Glutamatergic neuron (in vitro differentiated cells): ENCODE measurements around the gene N4BP2. TPM values are rescaled to one million over a fixed set of nuclear protein-coding genes. Genes with fewer than 3 reads are reported as not detected.
"Not testable (repeated sequence)": the region's sequence is repeated elsewhere in the genome, so short reads cannot be mapped to it uniquely, and the experiment has no call there.

Experiments used
- DNase-seq: peaks from one replicate; pipeline ENCODE4 v3.0.0; 2022
- H3K27ac Mint-ChIP-seq: one replicate; pipeline ENCODE4 v1.8.0; 2020; ENCODE audit warnings: mild to moderate bottlenecking, mixed read lengths, inconsistent platforms; ENCODE audit not compliant: unreplicated experiment
- H3K27me3 Mint-ChIP-seq: one replicate; pipeline ENCODE4 v1.8.0; 2020; ENCODE audit warnings: mild to moderate bottlenecking, moderate library complexity, mixed read lengths, inconsistent platforms; ENCODE audit not compliant: unreplicated experiment
- H3K36me3 Mint-ChIP-seq: one replicate; pipeline ENCODE4 v1.8.0; 2020; ENCODE audit warnings: mild to moderate bottlenecking, mixed read lengths, inconsistent platforms; ENCODE audit not compliant: unreplicated experiment
- H3K4me1 Mint-ChIP-seq: one replicate; pipeline ENCODE4 v1.8.0; 2020; ENCODE audit warnings: mild to moderate bottlenecking, low read depth, mixed read lengths, inconsistent platforms; ENCODE audit not compliant: unreplicated experiment
- H3K4me3 Mint-ChIP-seq: one replicate; pipeline ENCODE4 v1.8.0; 2020; ENCODE audit warnings: mild to moderate bottlenecking, mixed read lengths, inconsistent platforms; ENCODE audit not compliant: unreplicated experiment
- H3K9me3 Mint-ChIP-seq: one replicate; pipeline ENCODE4 v1.8.0; 2020; ENCODE audit warnings: mild to moderate bottlenecking, moderate library complexity, mixed read lengths, inconsistent platforms; ENCODE audit not compliant: unreplicated experiment
- long read RNA-seq: library from polyadenylated mRNA; unstranded; transcript quantifications from one replicate; pipeline ENCODE4 v2.0.0, GENCODE V29; 2020; ENCODE audit not compliant: unreplicated experiment
- total RNA-seq: library from RNA; stranded (reverse); fragmentation: NEBNext Ultra II Directional; extraction: Animal tissue kit (Norgen Biotek cat#: 25700); gene quantifications from one replicate; pipeline ENCODE4 v1.2.1, GENCODE V29; 2021; ENCODE audit not compliant: unreplicated experiment
- TF ChIP-seq, protein P1 (sequence below): fragments of 200-600 bp; sonication (generic); IDR thresholded peaks from one replicate; pipeline ENCODE4 v1.5.0; 2021; ENCODE audit not compliant: partially characterized antibody, unreplicated experiment

The N4BP2 gene
- total RNA-seq: 9.7 TPM
- long read RNA-seq, partial matches to known transcripts: 3 of 6 reads
- long read RNA-seq, other reads (novel, unspliced or antisense): 3 of 6 reads

DNA sequence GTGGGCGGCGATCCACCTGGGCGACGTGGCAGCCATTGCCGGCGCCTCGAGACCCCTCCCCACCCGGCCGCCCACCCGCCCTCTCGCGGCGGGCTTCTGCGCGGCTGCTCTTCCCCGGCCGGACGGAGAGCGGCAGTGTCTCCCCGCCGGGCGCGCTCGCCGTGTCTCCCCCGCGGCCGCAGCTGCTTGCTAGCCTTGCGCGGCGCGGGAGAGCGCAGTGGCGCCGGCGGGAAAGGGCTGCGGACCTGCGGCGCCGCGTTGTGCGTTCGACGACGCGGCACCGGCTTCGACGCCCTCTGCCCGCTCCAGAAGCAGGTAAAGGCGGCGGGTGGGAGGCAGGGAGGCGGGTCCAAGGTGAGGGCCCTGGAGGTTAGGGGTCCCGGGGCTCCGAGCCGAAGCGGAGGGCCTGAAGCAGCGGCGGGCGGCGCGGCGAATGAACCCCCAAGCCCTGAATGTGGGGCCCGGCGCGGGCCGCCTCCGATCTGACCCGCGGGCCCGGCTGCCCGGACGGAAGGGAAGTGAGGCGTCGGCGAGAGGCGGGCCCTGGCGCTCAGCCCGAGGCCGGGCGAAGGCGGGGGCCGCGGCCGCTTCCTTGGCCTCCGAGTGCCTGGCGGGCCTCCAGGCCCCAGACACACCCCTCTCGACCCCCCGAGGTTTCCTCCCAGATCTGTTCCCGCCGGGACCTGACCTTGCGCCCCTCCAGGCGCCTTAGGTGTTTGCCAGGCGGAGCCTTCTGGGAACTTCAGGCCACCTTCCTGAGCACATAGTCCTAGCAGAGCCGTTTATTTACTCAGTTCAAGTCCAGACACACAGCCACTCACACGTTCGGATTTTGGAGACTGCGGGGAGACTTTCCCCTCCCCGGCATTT, at the start of gene N4BP2:
Gene N4BP2 (plus strand): TSS at position 135 of the 870 bp plus-strand sequence. CDS start 40,491 bp downstream, outside the sequence.
- peak; percentile 90 for DNase-seq
- Mint-ChIP-seq H3K9me3 (peaks cover 12% of the 10 kb centered on the region), H3K36me3 (peaks cover 5% of the 10 kb centered on the region), H3K27ac (peak within 1 kb of the TSS; percentile 96), H3K4me1 (peaks cover 9% of the 10 kb centered on the region), H3K27me3 (peaks cover 9% of the 10 kb centered on the region), H3K4me3 (peak within 1 kb of the TSS; percentile 93)
- TF ChIP-seq, protein P1, sequence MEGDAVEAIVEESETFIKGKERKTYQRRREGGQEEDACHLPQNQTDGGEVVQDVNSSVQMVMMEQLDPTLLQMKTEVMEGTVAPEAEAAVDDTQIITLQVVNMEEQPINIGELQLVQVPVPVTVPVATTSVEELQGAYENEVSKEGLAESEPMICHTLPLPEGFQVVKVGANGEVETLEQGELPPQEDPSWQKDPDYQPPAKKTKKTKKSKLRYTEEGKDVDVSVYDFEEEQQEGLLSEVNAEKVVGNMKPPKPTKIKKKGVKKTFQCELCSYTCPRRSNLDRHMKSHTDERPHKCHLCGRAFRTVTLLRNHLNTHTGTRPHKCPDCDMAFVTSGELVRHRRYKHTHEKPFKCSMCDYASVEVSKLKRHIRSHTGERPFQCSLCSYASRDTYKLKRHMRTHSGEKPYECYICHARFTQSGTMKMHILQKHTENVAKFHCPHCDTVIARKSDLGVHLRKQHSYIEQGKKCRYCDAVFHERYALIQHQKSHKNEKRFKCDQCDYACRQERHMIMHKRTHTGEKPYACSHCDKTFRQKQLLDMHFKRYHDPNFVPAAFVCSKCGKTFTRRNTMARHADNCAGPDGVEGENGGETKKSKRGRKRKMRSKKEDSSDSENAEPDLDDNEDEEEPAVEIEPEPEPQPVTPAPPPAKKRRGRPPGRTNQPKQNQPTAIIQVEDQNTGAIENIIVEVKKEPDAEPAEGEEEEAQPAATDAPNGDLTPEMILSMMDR: peak; percentile 64

DNA sequence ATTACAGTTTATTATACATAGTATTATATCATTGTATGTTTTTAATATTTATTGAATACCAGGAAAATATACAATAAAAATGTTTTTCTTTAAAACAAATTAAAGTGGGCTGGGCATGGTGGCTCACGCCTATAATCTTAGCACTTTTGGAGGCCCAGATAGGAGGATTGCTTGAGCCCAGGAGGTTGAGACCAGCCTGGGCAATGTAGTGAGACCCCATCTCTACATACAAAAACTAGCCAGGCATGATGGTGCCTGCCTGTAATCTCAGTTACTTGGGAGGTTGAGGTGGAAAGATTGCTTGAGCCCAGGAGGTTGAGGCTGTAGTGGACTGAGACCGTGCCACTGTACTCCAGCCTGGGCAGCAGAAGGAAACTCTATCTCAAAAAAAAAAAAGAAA, 40.6 kb upstream of the N4BP2 start:
- Mint-ChIP-seq H3K4me3 (no peak overlapping the region), H3K4me1 (no peaks in the 10 kb centered on the region), H3K36me3 (no peaks in the 10 kb centered on the region), H3K27ac (no peak overlapping the region), H3K9me3 (no peaks in the 10 kb centered on the region), H3K27me3 (peaks cover 3% of the 10 kb centered on the region)
- no peak for DNase-seq
- TF ChIP-seq, protein P1: no peak

DNA sequence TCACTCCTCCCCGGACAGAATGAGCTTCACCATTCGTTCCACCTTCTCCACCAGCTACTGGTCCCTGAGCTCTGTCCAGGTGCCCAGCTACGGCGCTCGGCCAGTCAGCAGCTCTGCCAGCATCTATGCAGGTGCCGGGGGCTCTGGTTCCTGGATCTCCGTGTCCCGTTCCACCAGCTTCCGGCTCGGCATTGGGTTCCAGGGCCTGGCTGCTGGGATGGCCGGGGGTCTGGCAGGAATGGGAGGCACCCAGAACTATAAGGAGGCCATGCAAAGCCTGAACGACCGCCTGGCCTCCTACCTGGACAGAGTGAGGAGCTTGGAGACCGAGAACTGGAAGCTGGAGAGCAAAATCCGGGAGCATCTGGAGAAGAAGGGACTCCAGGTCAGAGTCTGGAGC, 36.4 kb upstream of the N4BP2 start:
- H3K4me3 Mint-ChIP-seq: no peak overlapping the region
- H3K27ac Mint-ChIP-seq: no peak overlapping the region
- H3K27me3 Mint-ChIP-seq: peaks cover 1% of the 10 kb centered on the region
- no peaks in the 10 kb centered on the region for H3K36me3 Mint-ChIP-seq
- TF ChIP-seq, protein P1: no peak
- no peaks in the 10 kb centered on the region for H3K4me1 Mint-ChIP-seq
- DNase-seq: no peak
- H3K9me3 Mint-ChIP-seq: no peaks in the 10 kb centered on the region

DNA sequence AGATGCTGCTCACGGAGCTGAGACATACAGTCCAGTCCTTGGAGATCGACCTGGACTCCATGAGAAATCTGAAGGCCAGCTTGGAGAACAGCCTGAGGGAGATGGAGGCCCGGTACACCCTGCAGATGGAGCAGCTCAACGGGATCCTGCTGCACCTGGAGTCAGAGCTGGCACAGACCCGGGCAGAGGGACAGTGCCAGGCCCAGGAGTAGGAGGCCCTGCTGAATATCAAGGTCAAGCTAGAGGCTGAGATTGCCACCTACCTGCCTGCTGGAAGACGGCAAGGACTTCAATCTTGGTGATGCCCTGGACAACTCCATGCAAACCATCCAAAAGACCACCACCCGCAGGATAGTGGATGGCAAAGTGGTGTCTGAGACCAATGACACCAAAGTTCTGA, 35.5 kb upstream of the N4BP2 start:
- not testable (repeated sequence) for DNase-seq, H3K9me3 Mint-ChIP-seq, H3K4me3 Mint-ChIP-seq, H3K27me3 Mint-ChIP-seq, H3K36me3 Mint-ChIP-seq, H3K4me1 Mint-ChIP-seq, H3K27ac Mint-ChIP-seq

DNA sequence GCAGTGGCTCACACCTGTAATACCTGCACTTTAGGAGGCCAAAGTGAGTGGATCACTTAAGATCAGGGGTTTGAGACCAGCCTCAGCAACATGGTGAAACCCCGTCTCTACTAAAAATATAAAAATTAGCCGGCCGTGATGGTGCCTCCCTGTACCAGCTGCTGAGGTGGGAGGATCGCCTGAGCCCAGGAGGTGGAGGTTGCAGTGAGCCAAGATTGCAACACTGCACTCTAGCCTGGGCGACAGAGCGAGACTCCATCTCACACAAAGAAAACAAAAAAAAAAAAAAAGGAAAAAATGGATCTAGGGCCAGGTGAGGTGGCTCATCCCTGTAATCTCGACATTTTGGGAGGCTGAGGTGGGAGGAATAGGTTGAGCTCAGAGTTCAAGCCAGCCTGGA, 32.6 kb upstream of the N4BP2 start:
- not testable (repeated sequence) for H3K36me3 Mint-ChIP-seq, H3K4me3 Mint-ChIP-seq, H3K27ac Mint-ChIP-seq, H3K9me3 Mint-ChIP-seq, DNase-seq, H3K4me1 Mint-ChIP-seq, H3K27me3 Mint-ChIP-seq

DNA sequence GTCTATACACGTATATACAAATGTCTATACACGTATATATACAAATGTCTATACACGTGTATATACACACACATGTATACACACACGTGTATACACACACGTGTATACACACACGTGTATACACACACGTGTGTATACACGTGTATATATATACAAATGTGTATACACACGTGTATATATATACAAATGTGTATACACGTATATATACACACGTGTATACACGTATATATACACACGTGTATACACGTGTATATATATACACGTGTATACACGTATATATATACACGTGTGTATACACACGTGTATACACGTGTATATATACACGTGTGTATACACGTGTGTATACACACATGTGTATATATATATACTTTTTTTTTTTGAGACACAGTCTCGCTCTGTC, 23.9 kb upstream of the N4BP2 start:
- Mint-ChIP-seq H3K27ac (no peak overlapping the region), H3K36me3 (no peaks in the 10 kb centered on the region), H3K4me1 (no peaks in the 10 kb centered on the region), H3K9me3 (no peaks in the 10 kb centered on the region), H3K27me3 (no peaks in the 10 kb centered on the region), H3K4me3 (no peak overlapping the region)
- no peak for DNase-seq
- TF ChIP-seq, protein P1: no peak
